Fibroblast of the aortic adventitia (primary cell): ENCODE results near the gene GPRIN3. TPM values are rescaled to one million over a fixed set of nuclear protein-coding genes. Genes with fewer than 3 reads are reported as not detected.
A peak's percentile ranks its signal among the peaks of the same experiment; 100 is the strongest.

Source experiments
- DNase-seq: peaks from one replicate; pipeline ENCODE4 v3.0.0-alpha.2; 2010; ENCODE audit warnings: low read depth
- H3K4me3 ChIP-seq: 2 replicates; pipeline ENCODE4 v1.5.1; 2011; ENCODE audit warnings: low read depth, mild to moderate bottlenecking, control low read depth, low read length, moderate library complexity
- CTCF ChIP-seq: IDR thresholded peaks from 2 replicates; pipeline ENCODE4 v1.5.1; 2011; ENCODE audit warnings: mild to moderate bottlenecking, low read length, control low read depth, inconsistent platforms; ENCODE audit not compliant: insufficient read depth
- total RNA-seq: library from RNA; depleted of rRNA; stranded (reverse); fragments of >200 nt; gene quantifications from 2 replicates; pipeline ENCODE4 v1.2.3, GENCODE V29; 2012; ENCODE audit warnings: low replicate concordance

The GPRIN3 gene
- total RNA-seq, 1 donor = under 0.01 TPM

- peak; percentile 64 for DNase-seq
- no peak for TF ChIP-seq CTCF
- no peak overlapping the region for H3K4me3 ChIP-seq
These were observed 86.3 kb downstream of the GPRIN3 start for GRCh38 chr4:89221167-89221867.

GRCh38 chr4:89218587-89218986 lies 89.0 kb downstream of the GPRIN3 start:
- DNase-seq = no peak
- no peak overlapping the region for H3K4me3 ChIP-seq
- TF ChIP-seq CTCF = no peak

- TF ChIP-seq CTCF = no peak
- no peak for DNase-seq
- H3K4me3 ChIP-seq = no peak overlapping the region
These were observed 90.0 kb downstream of the GPRIN3 start for GRCh38 chr4:89217604-89218003.

- H3K4me3 ChIP-seq = no peak overlapping the region
- no peak for DNase-seq
- no peak for TF ChIP-seq CTCF
These were observed 90.7 kb downstream of the GPRIN3 start for GRCh38 chr4:89216866-89217265.

- no peak for TF ChIP-seq CTCF
- H3K4me3 ChIP-seq = no peak overlapping the region
- no peak for DNase-seq
These were observed 91.2 kb downstream of the GPRIN3 start for GRCh38 chr4:89216422-89216821.

GRCh38 chr4:89215736-89216135 lies 91.9 kb downstream of the GPRIN3 start:
- no peak for TF ChIP-seq CTCF
- no peak overlapping the region for H3K4me3 ChIP-seq
- no peak for DNase-seq

GRCh38 chr4:89214308-89214707 lies 93.3 kb downstream of the GPRIN3 start:
- no peak for DNase-seq
- no peak for TF ChIP-seq CTCF
- H3K4me3 ChIP-seq = no peak overlapping the region
